ENCODE data around the gene PKMYT1. TPM values are rescaled to one million over a fixed set of nuclear protein-coding genes. Genes with fewer than 3 reads are reported as not detected.

Gene PKMYT1
- total RNA-seq, 2 donors from 2014 or later = 5.9 TPM; not detected in 1

- no peaks in the 10 kb centered on the region for H3K36me3 ChIP-seq
- no peaks in the 10 kb centered on the region for H3K27me3 ChIP-seq (replicated peaks; ENCODE audit: insufficient read depth)
- no peak for ATAC-seq (ENCODE audit: insufficient number of reproducible peaks, low FRiP score, low read depth)
- H3K4me1 ChIP-seq (ENCODE audit: control insufficient read depth in 1 of 2, low read depth in 2 of 2) = no peaks in the 10 kb centered on the region
- H3K4me3 ChIP-seq = no peak overlapping the region
- no peak for TF ChIP-seq CTCF (IDR thresholded peaks at IDR 0.05)
- no peak overlapping the region for H3K27ac ChIP-seq
- no peak for DNase-seq (ENCODE audit: low spot score)
- H3K9me3 ChIP-seq = no peaks in the 10 kb centered on the region
Measured at GRCh38 chr16:2954656-2955381, 25.4 kb downstream of the PKMYT1 start.

DNA sequence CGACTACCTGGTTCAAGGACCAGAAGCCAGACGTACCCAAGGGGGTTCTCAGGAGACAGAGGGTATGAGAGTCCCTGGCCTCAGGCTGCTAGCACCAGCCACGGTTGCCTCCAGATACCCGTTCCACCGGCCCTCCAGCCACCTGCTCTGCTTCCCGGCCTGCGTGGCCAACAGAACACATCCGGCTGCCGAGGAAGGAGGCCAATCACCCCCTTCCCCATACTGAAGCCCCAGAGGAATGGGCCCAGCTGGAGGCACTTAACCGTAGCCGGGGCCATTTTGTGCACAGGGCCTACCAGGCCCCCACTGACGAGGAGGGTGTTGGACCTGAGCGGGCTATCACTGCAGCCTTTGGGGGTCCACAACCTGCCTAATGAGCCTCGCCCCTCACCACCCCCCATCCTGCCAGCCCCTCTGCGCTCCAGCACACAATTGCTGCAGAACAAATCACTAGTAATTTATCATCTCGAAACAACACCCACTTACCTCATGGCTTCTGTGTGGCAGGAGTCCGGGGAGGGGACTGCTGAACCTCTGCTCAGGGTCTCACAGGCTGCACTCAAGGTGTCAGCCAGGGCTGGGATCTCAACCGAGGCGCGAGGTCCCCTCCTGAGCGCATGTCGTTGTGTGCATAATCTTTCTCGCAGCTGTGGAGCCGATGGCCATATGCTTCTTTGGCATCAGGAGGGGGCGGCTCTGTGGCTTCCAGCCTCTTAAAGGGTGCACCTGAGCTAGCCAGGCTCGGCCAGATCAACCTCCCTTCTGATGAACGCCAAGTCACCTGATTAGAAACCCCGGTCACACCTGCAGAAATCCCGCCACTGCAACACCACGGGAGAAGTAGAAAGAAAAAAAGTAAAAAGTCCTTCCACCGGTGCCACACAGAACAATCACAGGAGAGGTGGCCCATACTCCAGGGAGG is 26.3 kb downstream of the PKMYT1 start:
- Histone ChIP-seq H3K4me3 (no peak overlapping the region), H3K27ac (no peak overlapping the region), H3K27me3 (replicated peaks; ENCODE audit: insufficient read depth) (no peaks in the 10 kb centered on the region), H3K4me1 (ENCODE audit: control insufficient read depth in 1 of 2, low read depth in 2 of 2) (no peaks in the 10 kb centered on the region), H3K9me3 (no peaks in the 10 kb centered on the region), H3K36me3 (no peaks in the 10 kb centered on the region)
- no peak for DNase-seq (ENCODE audit: low spot score)
- TF ChIP-seq CTCF (IDR thresholded peaks at IDR 0.05) = no peak
- ATAC-seq (ENCODE audit: insufficient number of reproducible peaks, low FRiP score, low read depth) = no peak

- H3K9me3 ChIP-seq = no peaks in the 10 kb centered on the region
- no peak overlapping the region for H3K27ac ChIP-seq
- no peak for TF ChIP-seq CTCF (IDR thresholded peaks at IDR 0.05)
- H3K4me3 ChIP-seq = no peak overlapping the region
- no peaks in the 10 kb centered on the region for H3K36me3 ChIP-seq
- no peaks in the 10 kb centered on the region for H3K4me1 ChIP-seq (ENCODE audit: control insufficient read depth in 1 of 2, low read depth in 2 of 2)
- no peak for DNase-seq (ENCODE audit: low spot score)
- no peaks in the 10 kb centered on the region for H3K27me3 ChIP-seq (replicated peaks; ENCODE audit: insufficient read depth)
- ATAC-seq (ENCODE audit: insufficient number of reproducible peaks, low FRiP score, low read depth) = no peak
Measured at GRCh38 chr16:2952679-2953078, 27.6 kb downstream of the PKMYT1 start.

DNA sequence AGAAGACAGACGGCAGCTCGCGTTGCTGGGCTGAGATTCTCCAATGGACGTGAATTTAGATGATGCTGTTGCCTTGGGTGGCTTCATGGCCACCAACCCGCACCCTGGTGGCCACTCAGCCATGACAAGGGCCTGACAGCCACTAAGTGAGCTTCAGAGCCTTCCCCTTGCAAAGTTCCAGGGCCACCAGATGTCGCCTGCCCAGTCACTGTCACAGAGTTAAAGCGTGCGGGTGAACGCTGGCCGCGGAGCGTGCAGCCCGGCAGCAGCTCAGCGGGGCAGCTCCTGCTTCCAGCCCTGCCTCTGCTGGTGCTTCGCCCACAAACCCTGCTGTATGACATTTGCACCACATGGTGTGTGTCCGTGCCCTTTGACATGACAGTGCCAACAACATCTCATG is 29.5 kb downstream of the PKMYT1 start:
- no peaks in the 10 kb centered on the region for H3K27me3 ChIP-seq (replicated peaks; ENCODE audit: insufficient read depth)
- H3K9me3 ChIP-seq = no peaks in the 10 kb centered on the region
- no peak for TF ChIP-seq CTCF (IDR thresholded peaks at IDR 0.05)
- DNase-seq (ENCODE audit: low spot score) = no peak
- H3K4me1 ChIP-seq (ENCODE audit: control insufficient read depth in 1 of 2, low read depth in 2 of 2) = no peaks in the 10 kb centered on the region
- H3K36me3 ChIP-seq = peaks cover 5% of the 10 kb centered on the region
- H3K4me3 ChIP-seq = no peak overlapping the region
- no peak overlapping the region for H3K27ac ChIP-seq
- ATAC-seq (ENCODE audit: insufficient number of reproducible peaks, low FRiP score, low read depth) = no peak

- TF ChIP-seq CTCF (IDR thresholded peaks at IDR 0.05) = no peak
- Histone ChIP-seq H3K27ac (no peak overlapping the region), H3K36me3 (peaks cover 5% of the 10 kb centered on the region), H3K9me3 (no peaks in the 10 kb centered on the region), H3K27me3 (replicated peaks; ENCODE audit: insufficient read depth) (no peaks in the 10 kb centered on the region), H3K4me1 (ENCODE audit: control insufficient read depth in 1 of 2, low read depth in 2 of 2) (no peaks in the 10 kb centered on the region), H3K4me3 (no peak overlapping the region)
- DNase-seq (ENCODE audit: low spot score) (no peak), ATAC-seq (ENCODE audit: insufficient number of reproducible peaks, low FRiP score, low read depth) (no peak)
Measured at GRCh38 chr16:2950353-2950724, 29.9 kb downstream of the PKMYT1 start.
